HUES48 (cell line): Measurements from ENCODE around the gene NPAS3.

Experiments
- H3K27ac ChIP-seq: one replicate; pipeline ENCODE4 v1.7.0; 2013; ENCODE audit warnings: low read depth, low read length, inconsistent platforms
- H3K27me3 ChIP-seq: 2 replicates; pipeline ENCODE4 v1.6.1; 2013; ENCODE audit warnings: mild to moderate bottlenecking, low read length; ENCODE audit not compliant: control insufficient read depth, insufficient read depth
- H3K36me3 ChIP-seq: 2 replicates; pipeline ENCODE4 v1.6.1; 2013; ENCODE audit warnings: low read length; ENCODE audit not compliant: control insufficient read depth, insufficient read depth
- H3K4me1 ChIP-seq: 2 replicates; pipeline ENCODE4 v1.6.1; 2013; ENCODE audit warnings: mild to moderate bottlenecking, low read length; ENCODE audit not compliant: control insufficient read depth, insufficient read depth
- H3K4me3 ChIP-seq: 2 replicates; pipeline ENCODE4 v1.5.1; 2013; ENCODE audit warnings: mild to moderate bottlenecking, low read depth, low read length
- H3K9ac ChIP-seq: 2 replicates; pipeline ENCODE4 v1.6.1; 2013; ENCODE audit warnings: mild to moderate bottlenecking, low read depth, low read length, moderate library complexity
- H3K9me3 ChIP-seq: 2 replicates; pipeline ENCODE4 v1.6.1; 2013; ENCODE audit warnings: low read length; ENCODE audit not compliant: control insufficient read depth, insufficient read depth

The NPAS3 gene

GRCh38 chr14:33493266-33493665 lies 554.6 kb downstream of the NPAS3 start:
- Histone ChIP-seq H3K4me1 (0 out of 2 replicates have a peak, but pooled peaks cover 2% of the 10 kb centered on the region), H3K9me3 (no peaks in the 10 kb centered on the region), H3K4me3 (no peak overlapping the region), H3K9ac (no peak overlapping the region), H3K27ac (no peak overlapping the region), H3K36me3 (no peaks in the 10 kb centered on the region), H3K27me3 (no peaks in the 10 kb centered on the region)

GRCh38 chr14:33493990-33494389 lies 555.3 kb downstream of the NPAS3 start:
- Histone ChIP-seq H3K4me3 (no peak overlapping the region), H3K27me3 (no peaks in the 10 kb centered on the region), H3K27ac (no peak overlapping the region)

DNA sequence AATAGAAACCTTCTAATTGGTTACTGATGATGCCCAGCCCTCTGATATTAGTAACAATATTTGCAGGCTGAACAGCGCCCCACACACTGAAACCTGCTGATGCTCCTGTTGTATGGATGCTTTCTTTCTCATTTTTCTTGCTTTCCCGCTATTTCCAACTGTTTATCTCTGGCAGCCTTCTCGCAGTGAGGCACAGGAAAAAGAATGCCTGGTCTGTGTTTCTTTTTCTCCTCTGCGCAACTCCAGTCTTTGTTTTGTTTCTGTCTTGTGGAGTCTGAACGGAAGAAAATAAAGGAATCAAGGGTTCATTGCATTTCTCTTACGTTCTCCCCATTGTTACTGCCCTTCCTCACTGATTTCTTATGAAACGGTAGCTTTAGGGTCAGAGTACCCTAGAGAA lies 561.0 kb downstream of the NPAS3 start:
- Histone ChIP-seq H3K9ac (no peak overlapping the region), H3K27me3 (no peaks in the 10 kb centered on the region), H3K27ac (no peak overlapping the region), H3K36me3 (no peaks in the 10 kb centered on the region), H3K9me3 (no peaks in the 10 kb centered on the region), H3K4me3 (no peak overlapping the region), H3K4me1 (no peaks in the 10 kb centered on the region)

More at GRCh38 chr14:33493990-33494389, 555.3 kb downstream of the NPAS3 start:
- Histone ChIP-seq H3K9me3 (no peaks in the 10 kb centered on the region), H3K36me3 (no peaks in the 10 kb centered on the region), H3K9ac (no peak overlapping the region), H3K4me1 (0 out of 2 replicates have a peak, but pooled peaks cover 2% of the 10 kb centered on the region)

DNA sequence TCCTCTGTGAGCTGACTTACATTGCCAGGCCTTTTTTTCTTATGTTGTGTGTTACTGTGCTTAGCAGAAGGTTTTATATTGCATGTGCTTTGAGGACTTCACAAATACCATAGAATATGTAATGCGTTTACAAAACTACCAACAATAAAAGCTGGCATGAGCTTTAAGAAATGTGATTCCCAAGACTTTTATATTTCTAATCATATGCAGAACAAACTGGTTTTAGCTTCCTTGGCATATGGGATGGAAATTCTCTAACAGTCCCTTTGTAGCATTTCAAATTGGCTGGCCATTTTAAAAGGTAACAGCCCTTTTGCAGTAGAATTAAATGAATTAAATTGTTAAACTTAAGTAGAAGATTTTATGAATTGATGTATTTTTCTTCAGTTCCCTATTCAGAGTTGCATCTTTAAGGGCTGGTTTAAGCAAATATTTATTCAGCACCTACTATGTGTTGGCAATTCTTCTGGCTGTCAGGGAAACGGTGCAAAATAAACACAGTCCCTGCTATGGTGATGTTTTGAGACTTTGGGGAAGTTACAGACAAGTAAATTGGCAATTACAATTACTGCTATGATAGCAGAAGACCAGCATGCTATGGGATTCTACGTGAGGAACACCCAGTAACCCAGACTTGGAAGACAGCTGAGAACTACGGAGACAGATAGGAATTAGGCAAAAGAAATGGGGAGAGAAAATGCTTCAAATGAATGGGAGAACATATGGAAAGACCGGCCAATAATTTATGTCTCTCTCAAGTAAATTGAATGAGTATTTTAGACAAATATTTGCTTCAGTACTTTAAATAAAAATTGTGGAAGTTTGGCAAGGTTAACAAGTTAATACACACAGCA lies 565.8 kb downstream of the NPAS3 start:
- H3K4me1 ChIP-seq = no peaks in the 10 kb centered on the region
- no peak overlapping the region for H3K27ac ChIP-seq
- no peak overlapping the region for H3K9ac ChIP-seq
- no peaks in the 10 kb centered on the region for H3K27me3 ChIP-seq
- H3K36me3 ChIP-seq = no peaks in the 10 kb centered on the region
- H3K9me3 ChIP-seq = no peaks in the 10 kb centered on the region
- no peak overlapping the region for H3K4me3 ChIP-seq

DNA sequence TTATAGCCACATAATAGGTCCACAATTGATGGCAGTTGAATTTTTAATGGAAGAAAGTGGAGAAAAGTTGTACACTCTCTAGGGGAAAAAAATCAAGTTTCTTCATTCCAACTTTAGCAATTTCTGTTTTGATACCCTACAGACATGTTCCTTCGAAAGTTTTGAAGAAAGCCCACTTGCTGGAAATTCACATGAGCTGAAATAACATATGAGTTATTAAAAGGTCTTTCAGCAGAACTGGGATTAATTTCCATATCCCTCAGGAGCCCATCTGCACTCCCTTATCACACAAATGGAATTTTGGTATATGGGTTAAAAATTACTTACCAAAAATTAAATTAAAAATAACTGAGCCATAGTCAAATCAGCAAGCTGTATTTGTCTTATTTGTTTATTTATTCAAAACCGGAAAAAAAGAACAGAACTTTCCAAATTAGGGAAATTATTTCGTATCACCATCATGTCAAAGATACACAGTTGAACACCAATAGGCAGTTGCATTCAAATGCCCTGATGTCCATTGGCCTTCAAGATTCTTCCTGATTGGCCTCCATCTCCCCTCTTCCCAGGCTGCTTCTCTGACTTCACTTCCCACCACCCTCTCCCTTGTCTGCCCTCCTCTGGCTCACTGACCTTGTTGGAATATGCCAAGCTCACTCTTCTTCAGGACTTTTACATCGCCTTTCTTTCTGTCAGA lies 566.7 kb downstream of the NPAS3 start:
- Histone ChIP-seq H3K36me3 (no peaks in the 10 kb centered on the region), H3K4me3 (no peak overlapping the region), H3K4me1 (no peaks in the 10 kb centered on the region), H3K27ac (no peak overlapping the region), H3K9ac (no peak overlapping the region), H3K27me3 (no peaks in the 10 kb centered on the region), H3K9me3 (no peaks in the 10 kb centered on the region)

- no peak overlapping the region for H3K27ac ChIP-seq
- H3K9ac ChIP-seq = no peak overlapping the region
- no peaks in the 10 kb centered on the region for H3K36me3 ChIP-seq
- no peaks in the 10 kb centered on the region for H3K9me3 ChIP-seq
- H3K4me3 ChIP-seq = no peak overlapping the region
- no peaks in the 10 kb centered on the region for H3K27me3 ChIP-seq
- no peaks in the 10 kb centered on the region for H3K4me1 ChIP-seq
Observed at GRCh38 chr14:33505963-33506329, 567.3 kb downstream of the NPAS3 start.

GRCh38 chr14:33508126-33509062 lies 569.7 kb downstream of the NPAS3 start:
- no peaks in the 10 kb centered on the region for H3K36me3 ChIP-seq
- no peaks in the 10 kb centered on the region for H3K4me1 ChIP-seq
- no peaks in the 10 kb centered on the region for H3K9me3 ChIP-seq
- no peak overlapping the region for H3K4me3 ChIP-seq
- no peak overlapping the region for H3K9ac ChIP-seq
- no peak overlapping the region for H3K27ac ChIP-seq
- H3K27me3 ChIP-seq = no peaks in the 10 kb centered on the region

DNA sequence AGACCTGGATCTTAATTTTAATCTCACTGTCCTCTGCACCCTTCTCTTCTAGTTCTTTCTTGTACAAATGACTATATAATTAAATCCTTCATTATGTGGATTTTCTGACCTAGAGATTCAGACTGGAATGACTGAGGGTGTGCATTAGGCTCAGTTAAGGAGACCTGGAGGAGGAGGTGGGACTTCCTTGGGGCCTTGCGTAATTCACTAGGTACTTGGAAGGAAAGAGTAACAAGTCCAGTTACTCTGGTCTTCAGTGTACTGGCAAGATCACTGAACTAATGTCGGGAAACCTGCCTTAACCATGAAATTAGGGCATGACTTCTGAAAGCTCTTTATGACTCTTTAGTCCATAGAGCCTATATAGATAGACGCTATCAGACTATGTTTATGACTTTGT lies 570.8 kb downstream of the NPAS3 start:
- Histone ChIP-seq H3K27ac (no peak overlapping the region), H3K4me1 (no peaks in the 10 kb centered on the region), H3K27me3 (no peaks in the 10 kb centered on the region), H3K9ac (no peak overlapping the region), H3K9me3 (no peaks in the 10 kb centered on the region), H3K4me3 (no peak overlapping the region), H3K36me3 (no peaks in the 10 kb centered on the region)

- no peaks in the 10 kb centered on the region for H3K27me3 ChIP-seq
- no peaks in the 10 kb centered on the region for H3K4me1 ChIP-seq
- no peak overlapping the region for H3K9ac ChIP-seq
Observed at GRCh38 chr14:33510063-33510481, 571.4 kb downstream of the NPAS3 start.

GRCh38 chr14:33510991-33511390 lies 572.3 kb downstream of the NPAS3 start:
- H3K27me3 ChIP-seq = no peaks in the 10 kb centered on the region
- H3K36me3 ChIP-seq = no peaks in the 10 kb centered on the region
- no peak overlapping the region for H3K27ac ChIP-seq
- no peak overlapping the region for H3K9ac ChIP-seq
- H3K4me1 ChIP-seq = no peaks in the 10 kb centered on the region
- no peaks in the 10 kb centered on the region for H3K9me3 ChIP-seq
- H3K4me3 ChIP-seq = no peak overlapping the region

More at GRCh38 chr14:33510063-33510481, 571.4 kb downstream of the NPAS3 start:
- no peaks in the 10 kb centered on the region for H3K9me3 ChIP-seq
- H3K4me3 ChIP-seq = no peak overlapping the region
- H3K36me3 ChIP-seq = no peaks in the 10 kb centered on the region
- H3K27ac ChIP-seq = no peak overlapping the region
